Panc1 (cell line): Measurements from ENCODE around the gene EIF4E.

Experiments used
- POLR2AphosphoS5 ChIP-seq: IDR thresholded peaks from 2 replicates; pipeline ENCODE4 v1.6.1; 2012; ENCODE audit warnings: mild to moderate bottlenecking, low read depth, low read length, moderate library complexity
- SIN3A ChIP-seq: IDR thresholded peaks from 2 replicates; pipeline ENCODE4 v1.6.1; 2012; ENCODE audit warnings: low read depth, mild to moderate bottlenecking, low read length, moderate library complexity, borderline replicate concordance; ENCODE audit not compliant: insufficient read depth
- TCF7L2 ChIP-seq: IDR thresholded peaks from 2 replicates; pipeline ENCODE4 v1.6.1; 2011; ENCODE audit warnings: mild to moderate bottlenecking, low read depth, low read length, inconsistent platforms
- TF ChIP-seq, protein P1 (sequence below): fragments of 450-650 bp; IDR thresholded peaks from 2 replicates; pipeline ENCODE4 v1.5.1; 2017; ENCODE audit warnings: mild to moderate bottlenecking
- TF ChIP-seq, protein P2 (sequence below), 2 experiments: IDR thresholded peaks; 2 replicates each; pipeline ENCODE4 v1.6.1; 2011 to 2012; ENCODE audit warnings: low read depth in 2 of 2, control low read depth in 1 of 2, low read length in 1 of 2, mild to moderate bottlenecking in 1 of 2, moderate library complexity in 1 of 2; ENCODE audit not compliant: insufficient read depth in 1 of 2

DNA sequence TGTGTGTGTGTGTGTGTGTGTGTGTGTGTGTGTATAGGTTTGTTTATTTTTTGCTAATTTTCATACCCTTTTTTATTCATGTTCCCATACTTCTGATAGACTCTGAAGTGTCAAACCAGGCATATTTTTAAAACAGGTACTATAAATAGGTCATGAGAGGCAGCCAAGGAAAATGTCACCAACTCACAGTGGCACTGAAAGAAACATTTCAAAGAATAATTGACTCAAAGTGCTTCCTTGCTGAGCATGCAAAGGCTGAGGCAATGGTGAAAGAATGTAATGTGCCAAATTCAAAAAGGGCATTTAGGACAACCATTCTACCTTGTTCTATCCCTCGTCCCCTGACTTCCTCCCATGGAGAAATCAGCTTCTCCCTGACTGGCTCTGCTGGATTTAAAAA, 95.5 kb downstream of the EIF4E start:
- TF ChIP-seq, protein P1, sequence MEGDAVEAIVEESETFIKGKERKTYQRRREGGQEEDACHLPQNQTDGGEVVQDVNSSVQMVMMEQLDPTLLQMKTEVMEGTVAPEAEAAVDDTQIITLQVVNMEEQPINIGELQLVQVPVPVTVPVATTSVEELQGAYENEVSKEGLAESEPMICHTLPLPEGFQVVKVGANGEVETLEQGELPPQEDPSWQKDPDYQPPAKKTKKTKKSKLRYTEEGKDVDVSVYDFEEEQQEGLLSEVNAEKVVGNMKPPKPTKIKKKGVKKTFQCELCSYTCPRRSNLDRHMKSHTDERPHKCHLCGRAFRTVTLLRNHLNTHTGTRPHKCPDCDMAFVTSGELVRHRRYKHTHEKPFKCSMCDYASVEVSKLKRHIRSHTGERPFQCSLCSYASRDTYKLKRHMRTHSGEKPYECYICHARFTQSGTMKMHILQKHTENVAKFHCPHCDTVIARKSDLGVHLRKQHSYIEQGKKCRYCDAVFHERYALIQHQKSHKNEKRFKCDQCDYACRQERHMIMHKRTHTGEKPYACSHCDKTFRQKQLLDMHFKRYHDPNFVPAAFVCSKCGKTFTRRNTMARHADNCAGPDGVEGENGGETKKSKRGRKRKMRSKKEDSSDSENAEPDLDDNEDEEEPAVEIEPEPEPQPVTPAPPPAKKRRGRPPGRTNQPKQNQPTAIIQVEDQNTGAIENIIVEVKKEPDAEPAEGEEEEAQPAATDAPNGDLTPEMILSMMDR: no peak
- TF ChIP-seq, protein P2, sequence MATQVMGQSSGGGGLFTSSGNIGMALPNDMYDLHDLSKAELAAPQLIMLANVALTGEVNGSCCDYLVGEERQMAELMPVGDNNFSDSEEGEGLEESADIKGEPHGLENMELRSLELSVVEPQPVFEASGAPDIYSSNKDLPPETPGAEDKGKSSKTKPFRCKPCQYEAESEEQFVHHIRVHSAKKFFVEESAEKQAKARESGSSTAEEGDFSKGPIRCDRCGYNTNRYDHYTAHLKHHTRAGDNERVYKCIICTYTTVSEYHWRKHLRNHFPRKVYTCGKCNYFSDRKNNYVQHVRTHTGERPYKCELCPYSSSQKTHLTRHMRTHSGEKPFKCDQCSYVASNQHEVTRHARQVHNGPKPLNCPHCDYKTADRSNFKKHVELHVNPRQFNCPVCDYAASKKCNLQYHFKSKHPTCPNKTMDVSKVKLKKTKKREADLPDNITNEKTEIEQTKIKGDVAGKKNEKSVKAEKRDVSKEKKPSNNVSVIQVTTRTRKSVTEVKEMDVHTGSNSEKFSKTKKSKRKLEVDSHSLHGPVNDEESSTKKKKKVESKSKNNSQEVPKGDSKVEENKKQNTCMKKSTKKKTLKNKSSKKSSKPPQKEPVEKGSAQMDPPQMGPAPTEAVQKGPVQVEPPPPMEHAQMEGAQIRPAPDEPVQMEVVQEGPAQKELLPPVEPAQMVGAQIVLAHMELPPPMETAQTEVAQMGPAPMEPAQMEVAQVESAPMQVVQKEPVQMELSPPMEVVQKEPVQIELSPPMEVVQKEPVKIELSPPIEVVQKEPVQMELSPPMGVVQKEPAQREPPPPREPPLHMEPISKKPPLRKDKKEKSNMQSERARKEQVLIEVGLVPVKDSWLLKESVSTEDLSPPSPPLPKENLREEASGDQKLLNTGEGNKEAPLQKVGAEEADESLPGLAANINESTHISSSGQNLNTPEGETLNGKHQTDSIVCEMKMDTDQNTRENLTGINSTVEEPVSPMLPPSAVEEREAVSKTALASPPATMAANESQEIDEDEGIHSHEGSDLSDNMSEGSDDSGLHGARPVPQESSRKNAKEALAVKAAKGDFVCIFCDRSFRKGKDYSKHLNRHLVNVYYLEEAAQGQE (IDR thresholded peaks at IDR 0.05; ENCODE audit: insufficient read depth in 1 of 2, low read depth in 2 of 2, low read length in 1 of 2): no peak
- TF ChIP-seq TCF7L2: no peak
- no peak for TF ChIP-seq POLR2AphosphoS5
- no peak for TF ChIP-seq SIN3A
